IMR-90 (cell line): ENCODE data around the gene BZW2. TPM values are rescaled to one million over a fixed set of nuclear protein-coding genes. Genes with fewer than 3 reads are reported as not detected.

ENCODE experiments used
- ATAC-seq: fragments of 200-7000 bp; cut with Tn5 transposase; 2 replicates; pipeline ENCODE4 v1.9.1; 2020; ENCODE audit warnings: low read depth, mild to moderate bottlenecking, moderate library complexity
- BruUV-seq: library from RNA; stranded (reverse); fragments of 400-500 nt; replicated peaks from 2 replicates; lab custom pipeline; 2021; lab: Mats Ljungman, UMichigan
- CTCF ChIA-PET: fragments of 300-600 bp; formaldehyde crosslinking; extraction: SDS; loops from one replicate; lab custom pipeline; 2021; ENCODE audit warnings: antibody characterized with exemption; lab: Yijun Ruan, JAX
- POLR2A ChIA-PET: fragments of 300-600 bp; sonication (Branson Sonifier 250); formaldehyde crosslinking; loops from one replicate; lab custom pipeline; 2022; ENCODE audit warnings: antibody characterized with exemption; ENCODE audit not compliant: unreplicated experiment; lab: Charles Lee
- DNase-seq: peaks from one replicate; pipeline ENCODE4 v3.0.0; 2013
- H2AFZ ChIP-seq: replicated peaks from 2 replicates; pipeline ENCODE3; 2013; ENCODE audit warnings: low read length, mild to moderate bottlenecking; ENCODE audit not compliant: poor library complexity
- H2AK5ac ChIP-seq: 2 replicates; pipeline ENCODE4 v1.6.1; 2013; ENCODE audit warnings: low read depth, low read length, inconsistent platforms
- H2AK9ac ChIP-seq: replicated peaks from 2 replicates; pipeline ENCODE3; 2013; ENCODE audit warnings: mild to moderate bottlenecking, low read depth, low read length, moderate library complexity; ENCODE audit not compliant: poor library complexity
- H2BK120ac ChIP-seq: 2 replicates; pipeline ENCODE4 v1.6.1; 2013; ENCODE audit warnings: low read depth, low read length, inconsistent platforms
- H2BK15ac ChIP-seq: 3 replicates; pipeline ENCODE4 v1.6.1; 2013; ENCODE audit warnings: low read depth, low read length, inconsistent platforms
- H2BK20ac ChIP-seq: 2 replicates; pipeline ENCODE4 v1.6.1; 2013; ENCODE audit warnings: low read depth, mild to moderate bottlenecking, inconsistent platforms, low read length, moderate library complexity
- H2BK5ac ChIP-seq: 2 replicates; pipeline ENCODE4 v1.6.1; 2013; ENCODE audit warnings: mild to moderate bottlenecking, low read depth, low read length, inconsistent platforms; ENCODE audit not compliant: poor library complexity, severe bottlenecking
- H3K14ac ChIP-seq: replicated peaks from 2 replicates; pipeline ENCODE4 v1.6.1; 2013; ENCODE audit warnings: low read depth, low read length, inconsistent platforms
- H3K18ac ChIP-seq: 2 replicates; pipeline ENCODE4 v1.6.1; 2013; ENCODE audit warnings: low read depth, low read length, control low read depth
- H3K23ac ChIP-seq: 2 replicates; pipeline ENCODE4 v1.6.1; 2013; ENCODE audit warnings: low read depth, low read length, inconsistent platforms
- H3K27ac ChIP-seq: 2 replicates; pipeline ENCODE4 v1.5.1; 2013; ENCODE audit warnings: mild to moderate bottlenecking, control low read depth, low read length; ENCODE audit not compliant: insufficient read depth
- H3K27me3 ChIP-seq: 2 replicates; pipeline ENCODE4 v1.6.1; 2013; ENCODE audit warnings: low read length; ENCODE audit not compliant: control insufficient read depth, insufficient read depth
- H3K36me3 ChIP-seq: 2 replicates; pipeline ENCODE4 v1.6.1; 2013; ENCODE audit warnings: low read length, mixed read lengths; ENCODE audit not compliant: control insufficient read depth, insufficient read depth
- H3K4ac ChIP-seq: 2 replicates; pipeline ENCODE4 v1.6.1; 2013; ENCODE audit warnings: low read depth, low read length, inconsistent platforms
- H3K4me1 ChIP-seq: 2 replicates; pipeline ENCODE4 v1.6.1; 2013; ENCODE audit warnings: low read length, mixed read lengths; ENCODE audit not compliant: control insufficient read depth, insufficient read depth
- H3K4me2 ChIP-seq: 2 replicates; pipeline ENCODE4 v1.6.1; 2013; ENCODE audit warnings: low read depth, mild to moderate bottlenecking, control low read depth, low read length, moderate library complexity
- H3K4me3 ChIP-seq: 2 replicates; pipeline ENCODE4 v1.5.1; 2013; ENCODE audit warnings: low read depth, mild to moderate bottlenecking, control low read depth, low read length, moderate library complexity; ENCODE audit not compliant: insufficient read depth
- H3K56ac ChIP-seq: 2 replicates; pipeline ENCODE4 v1.6.1; 2013; ENCODE audit warnings: low read length, inconsistent platforms; ENCODE audit not compliant: insufficient read depth; ENCODE audit errors: extremely low read depth
- H3K79me1 ChIP-seq, 2 experiments: 2 replicates each; pipeline ENCODE4 v1.6.1; 2013; ENCODE audit warnings: low read length in 2 of 2, inconsistent platforms in 1 of 2, low read depth in 1 of 2
- H3K9ac ChIP-seq: 2 replicates; pipeline ENCODE4 v1.6.1; 2013; ENCODE audit warnings: low read depth, low read length, control low read depth
- H3K9me1 ChIP-seq: 2 replicates; pipeline ENCODE4 v1.6.1; 2013; ENCODE audit warnings: low read length, inconsistent platforms; ENCODE audit not compliant: insufficient read depth
- H3K9me3 ChIP-seq: 2 replicates; pipeline ENCODE4 v1.6.1; 2013; ENCODE audit warnings: low read length; ENCODE audit not compliant: control insufficient read depth, insufficient read depth
- H4K20me1 ChIP-seq: 2 replicates; pipeline ENCODE4 v1.6.1; 2013; ENCODE audit warnings: low read length, inconsistent platforms; ENCODE audit not compliant: insufficient read depth
- H4K5ac ChIP-seq: 2 replicates; pipeline ENCODE4 v1.6.1; 2013; ENCODE audit warnings: mild to moderate bottlenecking, low read depth, low read length, control low read depth
- H4K8ac ChIP-seq, 2 experiments: 2 replicates each; pipeline ENCODE4 v1.6.1; 2013; ENCODE audit warnings: low read depth in 2 of 2, low read length in 2 of 2, control low read depth in 1 of 2, inconsistent platforms in 1 of 2
- H4K91ac ChIP-seq: 2 replicates; pipeline ENCODE4 v1.6.1; 2013; ENCODE audit warnings: low read depth, low read length, inconsistent platforms; ENCODE audit not compliant: insufficient read depth
- CEBPB ChIP-seq: IDR thresholded peaks from 2 replicates; pipeline ENCODE4 v1.6.1; 2012; ENCODE audit warnings: low read depth, low read length, improper control_type of control experiment
- CHD1 ChIP-seq: IDR thresholded peaks from 2 replicates; pipeline ENCODE4 v1.6.1; 2012; ENCODE audit warnings: low read depth, low read length, improper control_type of control experiment
- FOS ChIP-seq: fragments of 150-350 bp; IDR thresholded peaks from 2 replicates; pipeline ENCODE4 v1.6.1; 2016; ENCODE audit warnings: low read depth, low read length
- MAFK ChIP-seq: IDR thresholded peaks from 2 replicates; pipeline ENCODE4 v1.6.1; 2012; ENCODE audit warnings: low read depth, low read length, improper control_type of control experiment
- MAZ ChIP-seq: IDR thresholded peaks from 2 replicates; pipeline ENCODE4 v1.6.1; 2012; ENCODE audit warnings: low read depth, mild to moderate bottlenecking, low read length, improper control_type of control experiment, moderate library complexity, borderline replicate concordance
- NFE2L2 ChIP-seq: fragments of 150-350 bp; IDR thresholded peaks from 2 replicates; pipeline ENCODE4 v1.6.1; 2016; ENCODE audit warnings: low read depth, mild to moderate bottlenecking, low read length
- POLR2A ChIP-seq: IDR thresholded peaks from 2 replicates; pipeline ENCODE4 v1.6.1; 2012; ENCODE audit warnings: mild to moderate bottlenecking, low read depth, low read length
- RCOR1 ChIP-seq: IDR thresholded peaks from 2 replicates; pipeline ENCODE4 v1.6.1; 2012; ENCODE audit warnings: mild to moderate bottlenecking, low read length, improper control_type of control experiment; ENCODE audit not compliant: insufficient replicate concordance
- RFX5 ChIP-seq: IDR thresholded peaks from 2 replicates; pipeline ENCODE4 v1.8.0; 2012; ENCODE audit warnings: low read depth, mild to moderate bottlenecking, low read length, moderate library complexity
- SMC3 ChIP-seq: fragments of 150-350 bp; IDR thresholded peaks from 2 replicates; pipeline ENCODE4 v1.6.1; 2016; ENCODE audit warnings: low read depth, mild to moderate bottlenecking, antibody characterized with exemption, low read length, moderate library complexity
- WGBS, 2 experiments: methylation state at CpG; one replicate each; pipeline versions ENCODE4 v1.1.5 to v1.1.7; 2013; ENCODE audit warnings: missing lambda C conversion rate in 2 of 2; ENCODE audit not compliant: insufficient read length in 1 of 2; ENCODE audit errors: extremely low coverage in 2 of 2; 5-methylcytosine and 5-hydroxymethylcytosine counted together
- dilution Hi-C: fragments of 300-500 bp; cut with HindIII; formaldehyde crosslinking; loops from one replicate; pipeline ENCODE4 v1.14.3; 2018; ENCODE audit warnings: low sequenced_read_pairs; ENCODE audit not compliant: unreplicated experiment
- in situ Hi-C: fragments of 300-500 bp; cut with MboI; formaldehyde crosslinking; loops from 3 replicates; pipeline ENCODE4 v1.14.3; 2019; ENCODE audit warnings: low sequenced_read_pairs, inconsistent platforms, mixed read lengths
- intact Hi-C: fragments of 100-400 bp; cut with micrococcal nuclease; formaldehyde crosslinking; loops from 2 replicates; pipeline ENCODE4 v1.10.0; 2022
- polyA plus RNA-seq, 3 experiments: library from polyadenylated mRNA; depleted of rRNA; stranded (reverse); fragments of >200 nt; gene quantifications; 2 replicates each; pipeline ENCODE4 v1.2.3, GENCODE V29; 2012; ENCODE audit warnings: low replicate concordance in 1 of 3
- total RNA-seq: library from RNA; depleted of rRNA; stranded (reverse); fragments of >200 nt; gene quantifications from 2 replicates; pipeline ENCODE4 v1.2.3, GENCODE V29; 2012
- TF ChIP-seq, protein P1 (sequence below): fragments of 150-350 bp; IDR thresholded peaks from 2 replicates; pipeline ENCODE4 v1.6.1; 2016; ENCODE audit warnings: low read depth, mild to moderate bottlenecking, low read length, moderate library complexity, borderline replicate concordance
- TF ChIP-seq, protein P2 (sequence below): fragments of 150-350 bp; IDR thresholded peaks from 2 replicates; pipeline ENCODE4 v1.6.1; 2017; ENCODE audit warnings: mild to moderate bottlenecking, antibody characterized with exemption, low read length, low read depth

BZW2 gene
- total and polyA plus RNA-seq, 2 of the 4 experiments (the other 2 are of a cell fraction): 58.1 to 92.9 TPM

DNA sequence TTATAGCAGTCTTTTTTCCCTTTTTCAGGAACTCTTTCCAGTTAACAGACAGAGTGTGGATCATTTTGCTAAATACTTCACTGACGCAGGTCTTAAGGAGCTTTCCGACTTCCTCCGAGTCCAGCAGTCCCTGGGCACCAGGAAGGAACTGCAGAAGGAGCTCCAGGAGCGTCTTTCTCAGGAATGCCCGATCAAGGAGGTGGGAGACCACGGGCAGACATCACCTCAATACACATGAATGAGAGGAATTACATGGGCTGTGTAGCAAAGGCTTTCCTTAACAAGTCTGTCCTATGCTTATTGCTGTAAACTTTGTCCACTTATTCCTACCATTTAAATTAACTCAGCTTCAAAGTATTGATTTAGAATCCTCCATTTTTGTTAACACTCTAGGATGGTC, 48.8 kb downstream of the BZW2 start:
- H2AFZ ChIP-seq: no peak overlapping the region
- no peak overlapping the region for H3K4ac ChIP-seq
- H3K9ac ChIP-seq: no peak overlapping the region
- H2BK5ac ChIP-seq: no peak overlapping the region
- WGBS, 2 experiments: 100% methylated on average over 1 of the region's 6 CpGs; no CpG with 5 or more reads in 1 of the 2 experiments
- peaks cover 11% of the 10 kb centered on the region for H3K9me1 ChIP-seq
- no TSS peak for BruUV-seq
- POLR2A ChIA-PET: no interaction called here
- intact Hi-C loops (loop anchor here (1.0 kb wide), 1 partner anchor 223 kb away; no protein-coding TSS in a partner anchor), dilution Hi-C loops (no loop called here), in situ Hi-C loops (loop anchor here (10.0 kb wide), 1 partner anchor 220 kb away; no protein-coding TSS in a partner anchor)
- no peak overlapping the region for H3K56ac ChIP-seq
- no peak overlapping the region for H3K27ac ChIP-seq
- H3K36me3 ChIP-seq: peaks cover 30% of the 10 kb centered on the region
- peaks cover 0 to 13% of the 10 kb centered on the region in 2 experiments; a peak in 3 of 4 replicates for H3K79me1 ChIP-seq
- H3K18ac ChIP-seq: no peak overlapping the region
- H3K9me3 ChIP-seq: no peaks in the 10 kb centered on the region
- no peak overlapping the region for H4K8ac ChIP-seq
- no peak overlapping the region for H2AK9ac ChIP-seq
- H3K4me2 ChIP-seq: no peak overlapping the region
- H4K5ac ChIP-seq: no peak overlapping the region
- no peak overlapping the region for H3K14ac ChIP-seq
- H2BK15ac ChIP-seq: no peak overlapping the region
- CTCF ChIA-PET: no interaction called here
- H4K20me1 ChIP-seq: no peaks in the 10 kb centered on the region
- no peak overlapping the region for H3K23ac ChIP-seq
- no peak overlapping the region for H4K91ac ChIP-seq
- no peak overlapping the region for H2BK120ac ChIP-seq
- DNase-seq: no peak
- H3K4me3 ChIP-seq: no peak overlapping the region
- no peak overlapping the region for H2AK5ac ChIP-seq
- TF ChIP-seq POLR2A: no peak
- no peak for TF ChIP-seq CEBPB
- no peak for TF ChIP-seq MAFK
- TF ChIP-seq MAZ: no peak
- TF ChIP-seq RCOR1: no peak
- no peak for TF ChIP-seq RFX5
- TF ChIP-seq NFE2L2: no peak
- TF ChIP-seq, protein P1, sequence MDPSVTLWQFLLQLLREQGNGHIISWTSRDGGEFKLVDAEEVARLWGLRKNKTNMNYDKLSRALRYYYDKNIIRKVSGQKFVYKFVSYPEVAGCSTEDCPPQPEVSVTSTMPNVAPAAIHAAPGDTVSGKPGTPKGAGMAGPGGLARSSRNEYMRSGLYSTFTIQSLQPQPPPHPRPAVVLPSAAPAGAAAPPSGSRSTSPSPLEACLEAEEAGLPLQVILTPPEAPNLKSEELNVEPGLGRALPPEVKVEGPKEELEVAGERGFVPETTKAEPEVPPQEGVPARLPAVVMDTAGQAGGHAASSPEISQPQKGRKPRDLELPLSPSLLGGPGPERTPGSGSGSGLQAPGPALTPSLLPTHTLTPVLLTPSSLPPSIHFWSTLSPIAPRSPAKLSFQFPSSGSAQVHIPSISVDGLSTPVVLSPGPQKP: no peak
- no peak for TF ChIP-seq FOS
- no peak for TF ChIP-seq CHD1
- TF ChIP-seq, protein P2, sequence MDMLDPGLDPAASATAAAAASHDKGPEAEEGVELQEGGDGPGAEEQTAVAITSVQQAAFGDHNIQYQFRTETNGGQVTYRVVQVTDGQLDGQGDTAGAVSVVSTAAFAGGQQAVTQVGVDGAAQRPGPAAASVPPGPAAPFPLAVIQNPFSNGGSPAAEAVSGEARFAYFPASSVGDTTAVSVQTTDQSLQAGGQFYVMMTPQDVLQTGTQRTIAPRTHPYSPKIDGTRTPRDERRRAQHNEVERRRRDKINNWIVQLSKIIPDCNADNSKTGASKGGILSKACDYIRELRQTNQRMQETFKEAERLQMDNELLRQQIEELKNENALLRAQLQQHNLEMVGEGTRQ: no peak
- no peak for TF ChIP-seq SMC3
- ATAC-seq: no peak
- H2BK20ac ChIP-seq: no peak overlapping the region
- H3K4me1 ChIP-seq: peaks cover 6% of the 10 kb centered on the region; the same call in 1 of the 2 replicates
- H3K27me3 ChIP-seq: no peaks in the 10 kb centered on the region
